Measurements from ENCODE around the gene TPCN2. TPM values are rescaled to one million over a fixed set of nuclear protein-coding genes. Genes with fewer than 3 reads are reported as not detected.

Gene TPCN2
- polyA plus RNA-seq, 3 donors: 5.7 to 16.4 (median 8.8) TPM

DNA sequence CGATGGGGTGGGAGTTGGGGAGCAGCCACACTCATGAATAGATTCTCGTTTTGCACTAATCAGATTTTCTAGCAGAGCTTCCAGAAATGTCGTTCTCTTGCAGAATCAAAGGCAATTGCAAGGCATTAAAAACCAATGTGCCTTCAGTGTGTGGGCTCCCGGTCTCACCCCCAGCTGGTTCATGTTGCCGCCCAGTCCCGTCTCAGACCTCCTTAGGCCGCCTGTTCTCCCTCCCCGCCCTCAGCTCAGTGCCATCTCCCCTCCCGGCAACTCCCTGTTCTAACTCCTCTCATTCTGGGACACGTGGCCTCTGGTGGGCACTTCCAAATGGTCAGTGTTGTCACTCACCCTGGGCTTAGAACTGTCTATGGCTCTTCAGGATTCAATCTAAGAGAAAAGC, 64.5 kb downstream of the TPCN2 start:
- WGBS, 3 donors: 85 to 91% (median 88%) methylated on average over 10 of the region's 10 CpGs
- no peak overlapping the region for H3K27ac ChIP-seq (ENCODE audit: low read depth, low read length)

GRCh38 chr11:69113646-69114340, 65.1 kb downstream of the TPCN2 start:
- no peak overlapping the region for H3K27ac ChIP-seq (ENCODE audit: low read depth, low read length)
- 84 to 91% (median 86%) methylated on average over 22 of the region's 22 CpGs for WGBS, 3 donors

DNA sequence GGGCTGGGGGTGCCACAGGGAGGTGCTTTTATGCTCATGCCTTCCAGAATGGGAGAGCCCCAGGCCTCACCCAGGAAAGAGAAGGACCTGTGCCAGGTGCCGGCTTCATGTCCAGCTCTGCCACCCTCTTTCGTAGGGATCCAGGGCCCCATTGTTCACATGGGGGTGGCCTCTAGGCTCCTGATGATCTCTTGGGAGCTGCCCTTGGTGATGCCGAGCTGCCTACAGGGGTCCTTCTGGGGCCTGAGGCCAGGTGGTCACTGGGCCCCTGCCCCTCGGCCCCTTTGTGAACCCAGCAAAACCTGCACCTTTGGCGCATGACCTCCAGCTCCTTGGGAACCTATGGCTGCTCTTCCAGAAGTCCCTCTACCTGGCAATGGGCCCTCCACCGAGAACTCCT, 65.6 kb downstream of the TPCN2 start:
- 77 to 91% (median 90%) methylated on average over 5 to 6 of the region's 6 CpGs for WGBS, 3 donors

DNA sequence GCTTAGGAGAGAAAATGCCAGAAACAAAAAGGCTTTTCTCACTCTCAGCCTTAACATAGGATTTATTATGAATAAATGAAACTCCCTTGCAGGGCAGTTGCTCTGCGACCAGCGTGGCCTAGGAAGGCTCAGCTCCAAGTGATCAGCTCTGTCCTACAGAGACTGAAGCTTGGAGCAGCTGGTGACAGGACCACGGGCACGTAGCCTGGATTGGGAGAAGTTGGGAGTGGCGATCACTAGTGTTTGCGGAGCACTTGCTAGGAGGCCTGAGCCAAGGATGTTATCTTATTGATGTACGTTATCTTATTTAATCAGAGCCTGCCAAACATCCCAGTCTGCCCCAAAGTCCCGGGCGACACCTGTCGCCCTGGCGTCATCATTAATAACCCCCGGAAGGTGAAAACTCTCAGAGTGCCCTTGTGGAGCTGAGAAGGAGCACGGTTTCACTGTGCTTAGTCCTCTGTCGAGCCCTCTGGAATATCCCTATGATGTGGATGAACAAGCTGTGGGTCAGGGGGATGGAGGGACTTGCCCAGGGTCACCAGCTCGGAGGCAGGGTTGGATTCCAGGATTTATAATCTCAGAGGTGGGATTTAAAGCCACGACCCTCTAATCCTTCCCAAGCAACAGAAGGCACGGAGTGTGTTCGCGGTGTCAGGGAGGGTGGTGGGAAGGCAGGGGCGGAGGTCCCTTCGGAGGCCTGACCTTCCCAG, 66.2 kb downstream of the TPCN2 start:
- no peak overlapping the region for H3K27ac ChIP-seq (ENCODE audit: low read depth, low read length)
- 35 to 88% (median 83%) methylated on average over 21 of the region's 21 CpGs for WGBS, 3 donors

More for the DNA sequence above, 65.6 kb downstream of the TPCN2 start:
- no peak overlapping the region for H3K27ac ChIP-seq (ENCODE audit: low read depth, low read length)

DNA sequence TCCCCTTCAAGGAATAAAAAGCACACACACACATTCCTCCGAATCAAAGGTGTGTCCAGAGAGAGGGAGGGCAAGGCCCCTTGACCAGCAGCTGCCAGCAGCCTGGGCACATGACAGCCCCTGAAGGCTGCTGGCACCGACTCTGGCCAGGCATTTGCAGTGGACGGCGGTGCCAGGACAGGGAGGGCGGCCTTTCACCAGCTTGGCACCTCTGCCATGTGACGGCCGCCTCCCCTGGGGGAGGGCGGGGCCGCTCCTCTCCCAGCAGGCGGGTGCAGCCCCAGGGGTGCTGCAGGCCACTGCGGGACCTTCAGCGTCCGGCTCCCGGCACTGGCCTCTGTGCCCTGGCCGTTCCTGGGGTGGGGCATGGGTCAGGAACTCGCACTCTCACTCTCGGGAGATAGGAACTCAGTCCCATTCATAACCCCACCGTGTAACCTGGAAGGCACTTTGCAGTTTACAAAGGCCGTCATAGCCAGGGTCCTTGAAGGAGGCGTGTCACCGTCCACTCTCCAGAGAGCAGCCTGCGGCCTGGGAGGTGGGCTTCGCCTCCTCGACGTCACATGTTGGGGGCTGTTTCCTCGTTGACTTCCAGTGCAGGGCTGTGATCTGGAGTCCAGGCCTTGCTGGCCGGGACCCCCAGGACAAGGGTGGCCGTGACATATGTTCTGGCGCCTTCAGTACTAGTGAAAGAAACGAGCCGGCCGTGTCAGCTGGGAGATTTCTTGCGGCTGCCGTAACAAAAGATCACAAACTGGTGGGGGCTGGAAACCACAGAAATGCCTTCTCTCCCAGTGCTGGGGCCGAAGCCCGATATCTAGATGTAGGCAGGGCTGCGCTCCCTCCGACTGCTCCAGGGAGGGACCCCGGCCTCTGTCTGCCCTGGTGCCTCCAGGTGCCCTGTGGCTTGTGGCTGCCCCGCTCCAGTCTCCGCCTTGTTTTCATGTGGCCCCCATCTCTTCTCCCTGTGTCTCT, 67.1 kb downstream of the TPCN2 start:
- H3K27ac ChIP-seq (ENCODE audit: low read depth, low read length): no peak overlapping the region
- WGBS, 3 donors: 68 to 81% (median 75%) methylated on average over 40 to 41 of the region's 41 CpGs

DNA sequence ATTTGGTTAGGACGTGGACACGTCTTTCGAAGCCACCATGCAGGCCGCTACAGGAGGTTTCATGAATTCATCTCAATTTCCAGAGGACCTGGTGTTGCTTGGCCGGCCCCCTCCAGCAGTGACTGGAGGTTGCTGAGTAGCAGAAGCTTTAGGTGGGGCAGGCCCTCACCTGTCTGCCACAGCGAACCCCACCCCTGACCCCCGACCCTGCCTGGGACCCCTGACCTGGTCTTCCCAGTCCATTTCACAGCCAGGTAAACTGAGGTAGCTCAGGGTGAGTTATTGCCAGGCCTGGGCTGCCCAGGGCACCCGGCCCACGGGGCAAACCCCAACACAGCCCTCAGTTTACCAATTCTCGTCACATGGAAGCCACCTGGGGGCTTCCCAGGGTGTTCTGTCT, 67.9 kb downstream of the TPCN2 start:
- WGBS, 3 donors: 90 to 95% (median 93%) methylated on average over 10 of the region's 10 CpGs
- no peak overlapping the region for H3K27ac ChIP-seq (ENCODE audit: low read depth, low read length)

GRCh38 chr11:69119190-69119589, 70.5 kb downstream of the TPCN2 start:
- WGBS, 3 donors: 72 to 93% (median 93%) methylated on average over 2 of the region's 2 CpGs
- no peak overlapping the region for H3K27ac ChIP-seq (ENCODE audit: low read depth, low read length)

DNA sequence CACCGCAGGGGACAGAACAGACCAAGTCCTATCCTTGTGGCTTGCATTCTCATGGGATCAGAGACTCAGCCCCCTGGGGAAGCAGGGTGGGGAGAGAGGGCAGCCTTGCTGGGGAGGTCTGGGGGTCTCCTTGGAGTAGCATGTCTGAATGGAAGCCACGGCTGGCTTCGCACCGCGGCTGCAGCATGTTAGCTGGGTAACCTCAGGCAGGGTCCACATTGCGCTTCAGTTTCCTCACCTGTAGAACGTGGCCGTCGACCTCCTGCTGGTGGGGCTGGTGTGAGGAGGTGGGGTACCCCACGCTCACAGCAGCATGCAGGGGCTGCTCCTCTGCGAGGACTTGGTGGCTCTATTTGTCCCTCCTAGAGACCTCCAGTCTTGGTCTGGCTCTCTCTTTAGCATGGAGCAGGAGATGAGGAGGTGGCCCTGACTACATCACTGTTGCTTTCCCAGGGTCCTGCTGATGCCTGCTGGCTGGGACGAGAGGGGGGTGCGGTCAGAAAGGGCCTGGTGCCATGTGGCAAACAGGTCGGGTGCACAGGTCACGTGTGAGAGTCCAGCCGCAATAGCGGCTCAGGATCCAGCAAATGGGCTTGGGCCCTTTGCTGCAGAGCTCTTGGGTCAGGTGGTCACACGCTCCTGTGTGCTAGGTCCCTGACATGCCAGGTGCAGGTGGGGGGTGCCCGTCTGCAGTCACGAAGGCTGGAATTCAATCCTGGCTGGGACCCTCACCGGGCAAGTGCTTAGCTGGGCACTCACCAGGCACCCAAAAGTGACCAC, 71.6 kb downstream of the TPCN2 start:
- H3K27ac ChIP-seq (ENCODE audit: low read depth, low read length): no peak overlapping the region
- WGBS, 3 donors: 89 to 93% (median 89%) methylated on average over 21 of the region's 21 CpGs

- 68 to 90% (median 72%) methylated on average over 9 of the region's 9 CpGs for WGBS, 3 donors
- H3K27ac ChIP-seq (ENCODE audit: low read depth, low read length): no peak overlapping the region
Measured at GRCh38 chr11:69121021-69121420, 72.3 kb downstream of the TPCN2 start.

DNA sequence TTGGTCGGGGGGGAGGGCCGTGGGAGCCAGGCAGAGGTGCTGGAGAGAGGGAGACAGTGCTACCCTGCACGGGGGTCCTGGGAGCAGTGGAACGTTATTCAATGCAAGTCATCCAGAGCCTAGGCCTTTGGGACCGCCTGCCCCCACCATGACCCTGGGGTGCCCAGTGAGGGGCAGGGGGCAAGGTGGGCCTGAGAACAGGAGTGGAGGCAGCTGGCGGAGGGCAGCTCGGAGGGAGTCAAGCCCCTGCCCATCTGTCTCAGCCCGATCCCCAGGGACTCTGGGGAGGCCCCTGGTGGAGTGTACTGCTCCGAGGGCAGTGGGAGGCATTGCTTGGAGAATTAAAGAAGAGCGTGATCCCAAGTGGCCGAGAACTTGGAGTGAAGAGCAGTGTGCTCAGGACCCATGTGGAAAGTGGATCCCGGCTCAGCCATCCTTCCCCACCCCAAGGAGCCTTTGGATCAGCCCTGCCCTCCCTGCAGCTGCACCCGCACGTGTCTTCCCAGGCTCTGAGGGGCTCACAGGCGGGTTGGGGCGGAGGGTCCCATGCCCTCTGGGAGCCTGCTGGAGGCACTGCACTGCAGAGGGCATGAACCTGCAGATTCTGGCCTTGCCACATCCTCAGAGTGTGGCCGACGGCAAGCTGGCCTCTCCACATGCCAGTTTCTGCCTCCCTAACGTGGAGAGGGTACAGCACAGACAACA, 73.0 kb downstream of the TPCN2 start:
- H3K27ac ChIP-seq (ENCODE audit: low read depth, low read length): no peak overlapping the region
- WGBS, 3 donors: 86 to 90% (median 90%) methylated on average over 19 of the region's 19 CpGs

DNA sequence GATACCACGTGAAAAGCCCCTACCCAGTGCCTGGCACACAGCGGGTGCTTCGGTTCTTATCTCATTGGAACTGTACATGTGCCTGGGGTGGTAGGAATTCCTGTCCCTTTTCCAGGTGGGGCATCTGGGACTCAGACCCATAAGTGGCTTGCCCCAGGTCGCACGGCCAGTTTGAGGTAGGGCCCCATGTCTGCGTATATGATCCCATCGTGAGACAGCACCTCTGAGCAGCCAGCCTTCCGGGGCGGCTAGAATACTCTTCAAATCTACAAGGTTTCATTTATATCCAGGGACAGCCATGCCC, 73.5 kb downstream of the TPCN2 start:
- no peak overlapping the region for H3K27ac ChIP-seq (ENCODE audit: low read depth, low read length)
- 84 to 92% (median 84%) methylated on average over 9 of the region's 9 CpGs for WGBS, 3 donors

DNA sequence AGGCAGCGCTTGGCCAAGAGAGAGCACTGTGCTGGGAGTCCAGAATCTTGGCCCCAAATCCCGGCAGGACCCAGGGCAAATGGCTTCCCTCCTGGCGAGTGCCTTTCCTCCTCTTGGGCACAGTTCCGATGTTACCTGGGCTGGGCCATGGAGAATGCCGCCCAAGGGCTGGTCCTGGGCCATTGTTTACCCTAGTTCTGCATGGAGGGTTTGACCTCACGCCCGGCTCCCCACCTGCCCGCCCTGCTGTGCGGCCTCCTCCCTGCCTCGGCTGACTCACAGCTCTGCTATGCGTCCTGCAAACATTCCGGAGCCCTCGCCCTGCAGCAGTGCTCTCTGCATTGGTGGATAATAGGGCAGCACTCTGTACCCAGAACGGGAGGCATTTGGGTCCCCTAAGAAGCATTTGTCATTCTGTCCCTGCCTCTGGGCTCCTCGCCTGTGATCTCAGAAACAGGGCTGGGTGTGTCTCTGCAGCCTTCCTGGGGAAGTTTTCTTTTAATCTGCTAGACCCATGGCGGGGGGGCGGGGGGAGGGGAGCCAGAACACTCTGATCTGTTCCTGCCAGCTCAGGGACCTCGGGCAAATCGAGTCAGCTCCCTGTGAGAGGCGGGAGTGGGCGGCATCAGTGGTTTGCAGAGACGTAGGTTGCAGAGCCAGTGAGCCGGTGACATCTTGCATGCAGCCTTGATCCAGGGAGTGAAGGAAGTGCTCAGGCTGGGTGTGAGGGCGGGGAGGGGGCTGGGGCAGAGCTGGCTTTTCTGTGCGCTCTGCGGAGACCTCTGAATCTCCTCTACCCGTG, 74.1 kb downstream of the TPCN2 start:
- WGBS, 3 donors: 17 to 27% (median 23%) methylated on average over 27 of the region's 27 CpGs
- H3K27ac ChIP-seq (ENCODE audit: low read depth, low read length): no peak overlapping the region

- no peak overlapping the region for H3K27ac ChIP-seq (ENCODE audit: low read depth, low read length)
- WGBS, 3 donors: 80 to 83% (median 81%) methylated on average over 27 of the region's 27 CpGs
Measured at GRCh38 chr11:69123593-69124545, 75.1 kb downstream of the TPCN2 start.

- WGBS, 3 donors: 87 to 97% (median 95%) methylated on average over 3 of the region's 3 CpGs
- no peak overlapping the region for H3K27ac ChIP-seq (ENCODE audit: low read depth, low read length)
Measured at GRCh38 chr11:69125861-69126260, 77.1 kb downstream of the TPCN2 start.

DNA sequence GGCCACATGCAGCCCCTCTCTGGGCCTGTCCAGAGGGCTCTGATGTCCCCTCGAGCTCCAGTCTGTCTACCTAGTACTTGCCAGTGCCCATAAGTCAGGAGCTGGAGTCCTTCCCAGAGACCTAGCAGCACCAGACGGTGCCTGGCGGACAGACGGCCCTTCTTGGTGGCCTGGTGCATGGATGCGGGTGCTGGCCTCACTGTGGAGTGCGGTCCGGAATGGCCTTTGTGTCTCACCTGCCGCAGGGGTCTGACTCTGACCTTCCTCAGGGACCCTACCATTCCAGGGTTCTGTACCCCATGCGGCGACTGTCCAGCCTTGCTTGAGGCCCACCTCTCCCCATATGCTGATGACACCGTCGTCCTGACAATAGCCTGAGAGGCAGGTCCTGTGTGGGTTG, 77.6 kb downstream of the TPCN2 start:
- 88 to 94% (median 89%) methylated on average over 12 of the region's 12 CpGs for WGBS, 3 donors
- H3K27ac ChIP-seq (ENCODE audit: low read depth, low read length): no peak overlapping the region

All from adipose tissue (tissue), 3 donors.